ENCODE results near the gene PABPN1.
A peak's percentile ranks its signal among the peaks of the same experiment; 100 is the strongest.

PABPN1 gene

DNA sequence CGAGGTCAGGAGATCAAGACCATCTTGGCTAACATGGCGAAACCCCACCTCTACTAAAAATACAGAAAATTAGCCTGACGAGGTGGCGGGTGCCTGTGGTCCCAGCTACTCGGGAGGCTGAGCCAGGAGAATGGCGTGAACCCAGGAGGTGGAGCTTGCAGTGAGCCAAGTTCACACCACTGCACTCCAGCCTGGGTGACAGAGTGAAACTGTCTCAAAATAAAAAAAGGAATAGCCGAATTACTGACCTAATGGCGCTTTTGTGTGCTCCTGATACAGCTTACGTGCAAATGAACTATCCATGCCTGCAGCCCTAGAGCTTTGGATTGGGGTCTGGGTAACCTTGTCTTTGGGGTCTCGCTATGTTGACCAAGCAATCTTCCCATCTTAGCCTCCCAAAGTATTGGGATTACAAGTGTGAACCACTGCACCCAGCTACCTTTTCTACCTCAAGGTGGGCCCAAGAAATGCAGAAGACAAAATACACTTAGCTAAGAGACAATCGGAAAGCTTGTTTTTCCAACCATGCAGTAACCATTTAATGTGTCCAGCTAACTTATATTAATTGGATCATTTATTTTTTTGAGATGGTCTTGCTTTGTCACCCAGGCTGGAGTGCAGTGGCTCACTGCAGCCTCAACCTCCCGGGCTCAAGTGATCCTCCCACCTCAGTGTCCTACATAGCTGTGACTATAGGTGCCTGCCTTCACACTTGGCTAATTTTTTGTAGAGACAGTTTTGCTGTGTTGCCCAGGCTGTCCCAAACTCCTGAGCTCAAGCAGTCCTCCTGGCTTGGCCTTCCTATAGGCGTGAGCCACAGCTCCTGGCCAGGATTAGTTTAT, 5.5 kb downstream of the PABPN1 start:
- DNase-seq (ENCODE audit: low read depth), result no peak

DNA sequence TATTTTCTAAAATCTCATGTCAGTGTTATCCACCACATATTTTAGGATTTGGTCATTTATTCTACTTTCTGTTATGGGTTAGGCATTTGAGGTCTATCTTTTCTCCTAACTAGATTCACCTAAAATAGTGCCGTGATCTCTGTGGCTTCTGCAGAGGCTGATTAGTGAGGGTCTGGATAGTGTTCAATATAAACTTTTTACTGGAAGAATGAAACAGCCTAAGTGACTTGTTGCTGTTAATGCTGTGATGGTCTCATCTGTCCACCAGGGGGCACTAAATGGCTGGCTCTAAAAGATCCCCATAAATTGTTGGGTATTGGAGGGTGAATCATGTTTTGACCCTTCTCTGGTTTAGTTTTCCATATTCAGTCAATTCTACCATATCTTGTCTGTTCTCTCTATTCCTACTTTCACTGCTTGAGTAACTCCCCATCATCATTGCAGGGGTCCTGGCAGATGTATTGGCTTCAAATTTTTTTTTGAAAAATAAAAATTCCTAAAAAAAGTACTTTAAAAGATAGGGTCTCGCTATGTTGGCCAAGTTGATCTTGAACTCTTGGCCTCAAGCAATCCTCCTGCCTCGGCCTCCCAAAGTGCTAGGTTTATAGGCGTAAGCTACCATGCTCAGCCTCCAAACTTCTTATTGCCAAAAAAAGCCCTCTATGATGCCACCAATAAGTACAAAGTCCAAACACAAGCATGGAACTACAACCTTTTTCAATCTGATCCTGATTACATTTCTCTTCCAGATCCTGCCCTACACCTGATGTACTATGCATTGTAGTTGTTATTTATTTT, 6.9 kb downstream of the PABPN1 start:
- DNase-seq (ENCODE audit: low read depth), result peak; percentile 49

DNA sequence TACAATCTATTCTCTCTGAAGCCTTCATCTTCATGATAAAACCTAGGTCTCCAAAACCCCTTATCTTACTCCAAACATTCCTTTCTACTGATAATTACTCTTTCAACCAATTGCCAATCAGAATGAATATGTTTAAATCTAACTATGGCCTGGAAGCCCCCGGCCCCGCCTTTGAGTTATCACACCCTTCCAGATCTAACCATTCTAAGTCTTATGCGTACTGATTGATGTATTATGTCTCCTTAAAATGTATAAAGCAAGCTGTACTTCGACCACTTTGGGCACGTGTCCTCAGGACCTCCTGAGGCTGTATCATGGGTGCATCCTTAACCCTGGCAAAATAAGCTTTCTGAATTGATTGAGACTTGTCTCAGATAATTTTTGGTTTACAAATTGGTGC, 14.4 kb downstream of the PABPN1 start:
- DNase-seq (ENCODE audit: low read depth), result no peak

DNA sequence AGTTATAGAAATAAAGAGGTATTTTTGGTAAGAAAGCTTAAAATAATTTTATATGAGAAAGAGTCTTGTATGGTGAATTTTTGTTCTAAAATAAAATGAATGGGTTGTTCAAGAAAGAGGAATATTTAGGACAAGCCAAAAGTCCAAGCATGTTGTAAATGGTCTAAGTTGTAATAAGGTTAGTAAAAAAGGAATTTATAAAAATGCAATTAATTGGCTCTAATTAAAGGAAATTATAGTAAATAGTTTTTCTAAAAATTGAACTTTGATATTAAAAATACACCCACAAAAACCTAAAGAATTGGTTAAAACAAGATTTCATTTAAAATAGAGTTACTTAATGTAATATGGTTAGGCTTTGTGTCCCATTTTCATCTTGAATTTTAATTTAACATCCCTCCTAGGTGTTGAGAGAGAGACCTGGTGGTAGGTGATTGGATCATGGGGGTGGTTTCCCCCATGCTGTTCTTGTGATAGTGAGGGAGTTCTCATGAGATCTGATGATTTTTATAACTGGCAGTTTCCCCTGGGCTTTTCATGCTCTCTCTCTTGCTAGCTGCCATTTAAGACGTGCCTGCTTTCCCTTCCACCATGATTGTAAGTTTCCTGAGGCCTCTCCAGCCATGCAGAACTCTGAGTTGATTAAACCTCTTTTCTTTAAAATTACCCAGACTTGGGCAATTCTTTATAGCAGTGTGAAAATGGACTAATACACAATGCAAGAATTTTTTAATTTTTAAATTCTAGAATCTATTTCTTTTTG, 18.4 kb downstream of the PABPN1 start:
- no peak for DNase-seq (ENCODE audit: low read depth)

DNA sequence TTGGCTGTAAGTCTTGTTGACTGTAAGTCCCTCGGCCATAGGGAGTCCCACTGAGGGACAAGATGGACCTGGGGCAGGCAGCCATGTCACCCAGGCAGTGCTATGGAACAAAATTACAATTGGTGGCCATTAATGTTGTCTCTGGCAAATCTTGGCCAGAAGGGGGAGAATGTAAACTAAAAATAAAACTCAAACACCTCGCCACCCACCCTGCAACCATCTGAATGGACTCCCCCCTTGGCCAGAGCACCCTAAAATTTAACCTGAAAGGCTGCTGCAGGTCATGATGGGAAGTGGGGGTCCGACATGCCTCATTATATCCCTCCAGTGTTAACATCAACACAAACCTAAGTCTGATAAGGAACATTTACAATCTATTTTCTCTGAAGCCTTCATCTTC, 23.2 kb downstream of the PABPN1 start:
- DNase-seq (ENCODE audit: low read depth), result no peak

DNA sequence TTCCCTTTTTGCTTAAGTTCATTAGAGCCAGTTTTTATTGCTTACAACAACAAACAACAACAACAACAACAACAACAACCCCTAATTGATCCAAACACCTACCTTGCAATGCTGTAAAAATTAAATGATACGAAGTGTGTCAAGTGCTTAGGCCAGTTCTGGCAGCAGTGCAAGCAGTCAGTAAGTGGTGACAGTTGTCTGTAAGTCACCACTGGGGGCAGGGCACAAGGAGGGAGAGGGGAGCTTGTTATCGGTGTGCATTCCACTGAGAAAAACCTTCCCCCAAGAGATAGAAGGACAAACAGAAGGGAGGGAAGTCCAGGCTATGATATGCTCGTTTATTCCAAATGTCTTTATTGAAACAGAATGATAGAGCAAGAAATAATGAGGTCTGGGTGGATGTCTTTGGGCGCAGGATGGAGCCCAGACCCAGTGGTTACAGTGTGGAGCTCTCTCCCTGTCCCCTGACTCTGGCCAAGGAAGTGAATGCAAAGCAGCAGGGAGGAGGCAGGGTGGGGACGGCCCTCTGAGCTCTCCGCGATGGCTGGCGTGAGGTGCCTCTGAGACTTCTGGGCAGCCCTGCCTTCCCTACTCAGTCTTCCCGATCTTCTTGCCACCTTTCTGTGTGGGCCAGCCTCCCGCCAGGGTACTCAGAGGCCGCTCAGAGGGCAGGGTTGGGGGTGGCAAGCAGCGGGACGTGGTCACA, 24.9 kb downstream of the PABPN1 start:
- no peak for DNase-seq (ENCODE audit: low read depth)

DNA sequence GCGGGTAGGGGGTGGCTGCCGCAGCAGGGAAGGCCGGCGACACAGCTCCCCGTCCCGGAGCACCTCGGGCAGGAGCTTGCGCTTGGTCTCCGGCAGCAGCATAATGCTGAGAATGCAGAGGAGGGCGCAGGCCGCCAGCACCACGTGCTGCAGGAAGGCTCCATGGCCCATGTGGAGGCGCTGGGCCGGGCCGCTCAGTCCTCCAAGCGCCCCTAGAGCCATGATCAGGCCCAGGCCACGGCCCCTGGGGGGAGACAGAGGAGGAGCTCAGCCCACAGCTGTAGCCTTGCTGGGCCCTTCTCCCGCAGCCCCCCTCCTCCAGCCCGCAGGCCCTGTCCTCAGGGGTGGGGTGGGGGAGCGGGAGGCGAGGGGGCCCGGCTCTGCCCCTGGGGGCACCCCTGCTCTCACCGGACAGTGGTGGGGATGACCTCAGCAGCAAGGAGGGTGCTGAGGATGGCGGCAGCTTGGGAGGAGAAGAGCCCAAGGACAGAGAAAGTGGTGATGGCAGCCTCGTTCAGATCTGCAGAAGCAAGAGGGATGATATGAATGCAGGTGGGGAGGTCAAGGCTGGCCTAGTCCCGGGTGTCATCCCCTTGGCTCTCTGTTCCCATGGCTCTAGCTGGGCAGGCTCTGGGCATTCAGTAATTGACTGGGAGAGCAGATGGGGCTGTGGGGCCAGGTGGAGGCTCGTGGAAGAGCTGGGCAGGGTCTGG, 25.6 kb downstream of the PABPN1 start:
- no peak for DNase-seq (ENCODE audit: low read depth)

DNA sequence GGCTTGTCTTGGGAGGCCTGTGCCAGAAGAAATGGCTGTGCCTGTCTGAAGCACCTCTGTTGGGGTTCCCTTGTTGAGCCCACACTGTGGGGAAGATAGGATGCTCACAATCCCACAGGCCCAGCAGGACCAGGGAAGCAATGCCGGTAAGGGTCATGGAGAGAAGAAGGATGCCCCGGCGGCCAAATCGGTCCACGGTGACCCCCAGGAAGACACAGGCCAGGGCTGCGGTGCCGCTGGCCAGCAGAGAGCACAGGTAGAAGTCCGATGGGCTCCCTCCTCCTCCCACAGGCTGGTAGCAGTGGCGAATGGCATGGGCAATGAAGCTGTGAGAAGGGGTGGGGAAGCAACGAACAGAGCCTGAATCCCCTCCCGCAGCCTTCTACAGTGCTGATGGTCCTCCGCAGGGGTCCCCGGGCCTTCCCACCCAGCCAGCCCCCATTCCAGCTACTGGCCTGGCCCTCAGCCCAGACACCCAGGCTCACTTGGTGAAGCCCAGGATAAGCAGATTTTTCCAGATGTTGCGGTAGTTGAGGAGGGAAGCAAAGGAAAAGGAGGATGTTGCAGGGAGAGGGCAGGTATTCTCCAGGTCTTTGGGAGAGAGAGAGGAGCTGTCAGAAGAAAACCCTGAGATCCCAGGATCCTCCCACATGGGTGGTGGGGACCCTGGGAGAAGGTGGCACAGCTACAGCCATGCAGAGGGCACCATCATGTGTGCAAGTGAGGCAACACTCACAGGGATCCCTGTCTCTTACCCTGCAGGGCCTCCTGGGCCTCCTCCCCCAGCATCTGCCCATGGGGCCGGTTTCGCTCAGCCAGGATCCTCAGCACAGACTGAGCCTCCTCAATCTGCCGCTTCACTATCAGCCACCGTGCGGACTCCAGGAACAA, 26.4 kb downstream of the PABPN1 start:
- no peak for DNase-seq (ENCODE audit: low read depth)

DNA sequence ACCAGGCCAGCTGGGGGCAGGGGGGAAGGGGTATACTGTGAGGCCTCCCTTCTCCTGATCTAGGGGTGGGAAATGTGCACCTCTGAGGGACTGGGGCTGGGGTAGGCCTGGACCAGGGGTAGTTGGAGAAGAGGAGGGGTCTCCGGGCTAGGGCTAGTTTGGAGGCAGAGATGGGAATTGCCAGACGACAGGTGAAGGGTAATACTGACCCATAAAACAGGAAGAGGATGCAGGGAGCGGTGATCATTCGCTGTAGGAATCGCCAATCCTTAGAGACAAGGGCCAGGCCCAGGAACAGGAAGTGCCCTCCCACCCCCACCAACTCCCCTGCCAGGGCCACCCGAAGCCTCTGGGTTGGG, 27.0 kb downstream of the PABPN1 start:
- DNase-seq (ENCODE audit: low read depth), result no peak

DNA sequence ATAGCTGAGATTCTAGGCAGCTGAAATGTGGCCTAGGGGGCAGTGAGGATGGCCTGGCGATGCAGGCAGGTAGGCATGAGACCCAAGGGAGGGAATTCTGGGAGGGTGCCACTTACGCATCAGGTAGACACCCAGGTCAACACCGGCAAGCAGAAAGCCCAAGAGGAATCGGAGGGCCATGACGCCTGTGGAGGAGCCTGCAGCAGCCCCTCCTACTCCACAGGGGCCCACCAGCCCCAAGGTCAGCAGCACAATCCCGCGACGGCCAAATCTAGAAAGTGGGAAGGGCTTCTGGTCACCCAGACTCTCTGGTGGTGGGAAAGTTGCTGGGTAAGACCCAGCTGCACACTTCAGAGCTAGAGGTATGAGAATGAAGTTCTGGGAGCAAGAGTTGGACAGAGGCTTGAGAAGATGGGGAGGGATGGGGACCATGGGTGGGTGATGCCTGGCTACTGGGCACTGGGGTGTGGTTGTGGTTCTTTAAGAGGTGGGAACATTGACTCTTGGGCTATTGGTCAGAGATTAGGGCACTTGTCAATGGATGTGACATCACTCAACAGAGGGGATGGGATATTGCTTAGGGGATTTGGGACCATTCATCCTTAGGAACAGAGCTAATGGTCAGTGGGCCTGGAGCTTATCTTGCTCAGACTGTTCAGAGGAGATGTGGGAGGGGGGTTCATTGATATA, 28.0 kb downstream of the PABPN1 start:
- DNase-seq (ENCODE audit: low read depth), result no peak

DNA sequence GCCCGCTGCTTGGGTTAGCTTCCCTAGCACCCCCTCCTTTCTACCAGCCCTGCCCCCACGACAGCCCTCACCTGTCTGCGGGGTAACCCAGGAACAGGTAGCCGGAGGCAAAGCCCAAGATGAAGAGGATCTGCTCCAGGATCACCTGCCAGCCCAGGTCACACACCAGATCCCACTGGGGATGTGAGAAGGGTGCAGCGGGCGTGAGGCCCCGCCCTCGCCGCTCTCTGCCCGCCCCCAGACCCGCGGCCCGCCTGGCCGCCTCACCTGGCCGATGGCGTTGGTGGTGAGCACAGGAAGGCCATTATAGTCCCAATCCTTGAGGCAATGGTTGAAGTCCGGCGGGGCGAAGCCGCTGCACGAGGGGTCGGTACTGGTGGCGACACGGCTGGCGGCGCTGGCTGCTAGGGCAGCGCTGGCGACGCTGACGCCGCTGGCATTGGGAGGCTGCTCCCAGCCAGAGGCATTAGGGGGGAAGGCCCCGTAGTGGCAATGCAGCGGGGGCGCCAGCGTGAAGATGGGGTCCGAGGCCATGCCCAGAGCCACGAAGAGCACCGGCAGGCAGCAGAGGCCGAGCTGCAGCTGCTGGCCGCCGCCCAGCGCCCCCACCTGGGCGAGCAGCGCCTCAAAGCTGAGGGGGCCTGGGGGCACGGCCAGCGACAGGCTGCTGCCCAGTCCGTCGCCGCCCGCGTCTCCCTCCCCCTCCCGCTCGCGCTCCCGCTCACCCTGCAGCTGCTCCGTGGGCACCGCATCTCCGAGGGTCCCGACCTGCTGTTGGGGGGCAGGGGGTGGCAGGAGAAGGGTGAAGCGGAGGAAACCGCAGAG, 30.6 kb downstream of the PABPN1 start:
- DNase-seq (ENCODE audit: low read depth), result no peak

DNA sequence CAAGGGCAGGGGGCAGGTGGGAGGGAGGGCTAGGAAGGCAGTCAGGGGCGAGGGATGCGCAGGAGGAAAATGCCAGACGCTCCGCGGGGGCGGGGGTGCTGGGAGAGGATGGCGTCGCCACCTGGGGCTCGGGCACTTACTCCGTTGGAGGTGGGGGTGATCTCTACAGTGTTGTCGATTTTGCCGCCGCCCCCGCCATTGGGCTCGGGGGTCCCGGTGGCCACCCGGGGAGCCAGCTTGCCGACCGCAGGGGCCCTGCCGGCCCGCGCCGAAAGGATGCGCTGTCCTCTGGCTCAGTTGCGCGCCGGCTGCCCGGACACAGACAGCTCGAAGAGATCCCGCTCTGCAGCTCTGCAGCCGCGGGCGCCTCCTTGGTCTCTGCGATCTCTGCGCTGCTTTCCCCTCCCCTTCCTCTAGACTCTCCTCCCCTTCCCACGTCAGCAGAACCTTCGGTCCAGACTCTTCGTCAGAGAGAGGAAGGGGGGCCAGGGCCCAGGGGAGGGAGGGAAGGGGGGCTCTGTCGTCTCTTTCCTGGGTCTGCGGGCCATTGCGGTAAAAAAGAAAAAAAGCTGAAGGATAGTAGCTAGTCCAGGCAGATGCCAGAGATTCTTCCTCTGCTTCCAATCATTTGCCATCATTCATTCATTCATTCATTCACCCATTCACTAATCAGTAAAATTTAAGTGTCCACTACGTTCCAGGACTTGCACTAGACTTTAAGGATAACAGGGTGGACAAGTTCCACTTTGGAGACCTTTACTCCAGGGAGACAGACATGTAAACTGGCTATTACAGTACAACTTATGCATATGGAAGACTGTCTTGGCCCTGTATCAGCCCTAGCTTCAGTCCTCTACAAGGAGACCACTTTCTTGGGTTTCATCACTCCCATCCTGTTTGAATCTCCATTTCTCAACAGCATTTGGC, 31.5 kb downstream of the PABPN1 start, which contains the start of gene SLC22A17:
Gene SLC22A17 (minus strand): TSS at position 382 of the 927 bp plus-strand sequence.
- no peak for DNase-seq (ENCODE audit: low read depth)

DNA sequence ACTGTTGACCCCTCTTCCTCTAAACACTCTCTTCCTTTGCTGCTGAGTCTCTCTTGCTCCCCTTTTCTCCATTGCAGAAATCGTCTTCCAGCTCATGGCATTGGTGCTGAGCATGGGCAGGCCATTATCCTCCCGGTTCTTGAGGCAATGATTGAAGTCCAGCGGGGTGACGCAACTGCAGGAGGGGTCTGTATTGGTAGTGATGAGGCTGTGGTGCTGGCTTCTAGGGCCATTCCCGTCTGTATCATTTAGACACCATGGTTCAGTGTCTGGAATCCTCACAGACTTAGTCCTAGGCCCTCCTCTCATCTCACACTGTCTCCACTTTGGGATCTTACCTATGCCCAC, 32.1 kb downstream of the PABPN1 start:
- no peak for DNase-seq (ENCODE audit: low read depth)

DNA sequence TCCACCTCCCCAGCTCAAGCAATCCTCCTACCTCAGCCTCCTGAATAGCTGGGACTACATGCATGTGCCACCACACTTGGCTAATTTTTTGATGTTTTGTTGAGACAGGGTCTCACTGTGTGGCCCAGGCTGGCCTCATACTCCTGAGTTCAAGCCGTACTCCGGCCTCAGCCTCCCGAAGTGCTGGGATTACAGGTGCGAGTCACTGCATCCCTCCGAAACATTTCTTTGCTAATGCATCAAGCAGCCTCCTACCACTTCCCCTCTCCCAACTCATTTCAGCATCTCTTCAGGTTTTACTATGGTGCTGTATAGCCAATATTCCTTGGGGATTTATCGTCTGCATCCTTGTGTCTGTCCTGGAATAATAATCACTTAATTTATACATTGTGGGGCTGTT, 33.7 kb downstream of the PABPN1 start:
- no peak for DNase-seq (ENCODE audit: low read depth)

DNA sequence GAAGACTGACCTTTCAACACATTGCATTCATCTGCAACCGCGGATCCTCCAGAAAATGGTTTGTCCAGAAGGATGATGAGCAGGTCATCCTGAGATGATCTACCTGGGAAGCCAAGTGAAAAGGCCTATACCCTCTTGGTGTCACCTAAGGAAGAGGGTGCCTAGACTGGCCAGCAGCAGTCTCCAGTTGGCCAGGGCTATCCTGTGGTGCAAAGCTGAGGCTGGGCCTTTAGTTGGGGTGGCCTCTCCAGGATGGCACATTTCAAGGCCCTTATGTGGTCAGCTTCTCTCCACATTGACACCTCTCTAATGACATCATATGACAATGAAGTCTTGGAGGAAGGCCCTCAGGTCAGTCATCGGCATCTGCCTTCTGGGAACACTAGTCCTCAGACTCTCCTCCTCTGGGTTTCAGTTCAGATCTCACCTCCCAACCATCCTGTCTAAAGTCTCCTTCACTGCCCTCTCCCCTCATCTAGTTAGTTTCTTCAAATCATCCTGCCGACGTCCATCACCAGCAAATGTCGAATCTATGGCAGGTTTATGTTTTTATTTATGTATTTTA, 34.7 kb downstream of the PABPN1 start:
- DNase-seq (ENCODE audit: low read depth), result no peak

DNA sequence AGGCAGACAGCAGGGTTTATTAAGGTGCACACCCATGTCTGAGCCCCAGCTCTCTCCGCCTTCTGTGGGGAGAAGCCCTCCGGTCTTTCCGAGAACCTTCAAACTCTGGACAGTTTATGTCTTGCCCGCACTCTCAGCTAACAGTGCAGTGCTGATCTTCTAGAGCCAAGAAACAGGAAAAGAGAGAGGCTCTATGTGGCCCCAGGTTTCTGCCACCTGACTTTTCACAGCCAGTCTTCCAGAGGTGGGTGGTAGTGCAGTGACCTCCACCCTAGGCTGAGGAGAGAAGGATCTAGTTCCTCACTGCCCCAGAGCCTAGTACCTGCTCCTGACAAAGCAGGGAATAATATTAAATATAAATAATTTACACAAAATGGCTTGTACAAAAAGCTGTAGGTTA, 35.4 kb downstream of the PABPN1 start:
- DNase-seq (ENCODE audit: low read depth), result no peak

DNA sequence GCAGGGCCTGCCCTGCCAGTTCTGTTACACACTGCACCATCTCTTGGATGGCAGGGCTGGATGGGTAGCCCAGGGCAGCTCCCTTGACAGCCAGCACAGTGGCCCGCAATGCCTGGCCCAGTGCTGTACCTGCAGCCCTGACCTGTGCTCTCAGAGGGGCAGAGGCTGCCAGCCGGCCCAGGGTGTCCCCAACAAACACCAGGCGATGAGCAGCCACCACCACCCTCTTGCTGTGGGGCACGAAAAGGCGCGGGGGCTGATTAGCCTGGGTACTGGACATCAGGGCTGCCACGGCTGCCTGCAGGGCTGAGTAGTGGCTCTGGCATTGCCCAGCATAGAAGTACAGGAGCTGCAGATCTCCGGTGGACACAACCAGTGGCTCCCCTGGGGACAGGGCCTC, 36.0 kb downstream of the PABPN1 start:
- DNase-seq (ENCODE audit: low read depth), result no peak

Data from HS-27A (cell line).